ENCODE data around the gene SPINK2.

The SPINK2 gene, protein sequence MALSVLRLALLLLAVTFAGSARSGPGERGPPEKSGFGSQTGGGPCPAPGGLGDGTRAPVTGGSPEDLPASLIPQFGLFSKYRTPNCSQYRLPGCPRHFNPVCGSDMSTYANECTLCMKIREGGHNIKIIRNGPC

DNA sequence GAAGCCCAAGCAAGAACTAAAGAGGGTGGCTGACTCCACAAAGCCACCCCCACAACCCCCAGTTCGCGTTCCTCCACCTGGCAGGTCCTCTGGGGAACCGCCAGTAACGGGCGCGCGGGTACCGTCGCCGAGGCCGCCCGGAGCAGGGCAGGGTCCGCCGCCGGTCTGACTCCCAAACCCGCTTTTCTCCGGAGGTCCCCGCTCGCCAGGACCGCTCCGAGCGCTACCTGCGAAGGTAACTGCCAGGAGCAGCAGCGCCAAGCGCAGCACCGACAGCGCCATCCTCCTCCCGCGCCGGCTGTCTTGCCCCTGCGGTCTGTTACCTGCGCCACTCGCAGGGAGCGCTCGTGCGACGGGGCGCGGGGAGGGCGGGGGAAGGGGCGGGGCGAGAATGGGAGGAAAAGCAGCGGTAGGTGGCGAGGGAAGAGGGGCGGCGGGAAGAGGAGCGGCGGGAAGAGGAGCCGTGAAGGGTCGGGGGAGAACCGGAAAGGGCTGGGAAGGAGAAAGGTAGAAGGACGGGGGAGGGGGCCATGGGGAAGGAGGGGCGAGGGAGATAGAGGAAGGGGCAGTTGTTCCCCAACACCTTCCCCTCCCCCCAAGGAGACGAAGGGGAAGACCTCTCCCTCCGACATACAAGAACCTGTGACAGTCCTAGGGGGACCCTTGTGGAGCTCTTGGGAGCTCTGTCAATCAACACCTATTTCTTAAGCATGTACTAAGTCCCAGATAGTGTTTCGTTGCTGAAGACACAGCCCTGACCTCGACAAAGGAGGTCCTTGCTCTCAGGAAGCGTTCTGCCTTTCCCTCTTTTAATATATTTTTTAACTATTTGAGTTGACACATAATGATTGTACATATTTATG lies at the start of gene SPINK2:
Gene SPINK2 (minus strand): TSS at position 321 of the 863 bp plus-strand sequence. CDS start 39 bp downstream, at position 282.
- no peak for DNase-seq

- peak; percentile 85 for DNase-seq
Measured at GRCh38 chr4:56870946-56871345, 49.4 kb upstream of the SPINK2 start.

- no peak for DNase-seq
Measured at GRCh38 chr4:56863441-56864139, 42.1 kb upstream of the SPINK2 start.

GRCh38 chr4:56861360-56861759 lies 39.9 kb upstream of the SPINK2 start:
- no peak for DNase-seq

GRCh38 chr4:56860781-56861180 lies 39.3 kb upstream of the SPINK2 start:
- DNase-seq = no peak

DNA sequence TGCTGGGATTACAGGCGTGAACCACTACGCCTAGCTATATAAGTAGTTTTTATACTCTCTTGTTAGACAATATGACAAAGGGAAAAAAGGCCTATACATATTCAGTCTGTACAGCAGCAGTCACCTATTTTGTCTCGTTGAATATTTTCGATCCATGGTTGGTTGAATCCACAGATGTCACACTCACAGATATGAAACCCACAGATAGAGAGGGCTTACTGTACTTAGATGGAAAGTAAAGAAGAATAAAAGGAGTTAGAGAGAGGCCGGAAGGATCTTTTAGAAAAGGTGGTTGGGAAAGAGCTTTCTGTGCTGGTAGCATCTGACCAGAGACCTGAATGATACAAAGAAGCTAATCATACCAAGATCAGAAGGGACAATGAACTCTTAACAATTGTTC lies 38.3 kb upstream of the SPINK2 start:
- DNase-seq = no peak

DNA sequence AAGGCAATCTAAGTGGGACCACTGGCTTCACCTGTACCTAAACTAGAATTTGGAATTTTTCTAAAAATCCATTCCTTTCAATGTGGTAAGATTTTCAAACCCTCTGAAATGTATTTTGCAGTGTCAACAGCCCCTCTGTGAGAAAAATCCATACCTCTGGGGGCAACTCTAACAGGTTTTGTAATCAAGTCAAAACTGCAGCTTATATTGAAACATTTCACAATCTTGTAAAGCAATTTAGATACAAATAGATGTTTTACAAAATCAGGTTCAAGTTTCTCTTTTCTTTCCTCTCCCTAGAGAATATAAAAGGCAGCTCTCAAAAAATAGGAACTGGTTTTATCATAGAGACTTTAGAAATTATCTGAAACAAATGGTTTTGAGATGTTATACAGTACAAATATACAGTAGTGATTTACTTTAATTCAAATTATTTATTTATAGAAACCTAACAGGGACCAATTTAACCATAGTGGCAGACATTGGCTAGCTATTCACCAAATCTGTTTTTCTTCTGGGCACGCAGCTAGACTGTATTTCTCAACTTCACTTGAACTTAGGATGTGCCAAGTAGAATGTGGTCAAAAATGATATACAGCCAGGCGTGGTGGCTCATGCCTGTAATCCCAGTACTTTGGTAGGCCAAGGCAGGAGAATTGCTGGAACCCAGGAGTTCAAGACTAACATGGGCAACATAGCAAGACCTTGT lies 36.3 kb upstream of the SPINK2 start:
- no peak for DNase-seq

DNA sequence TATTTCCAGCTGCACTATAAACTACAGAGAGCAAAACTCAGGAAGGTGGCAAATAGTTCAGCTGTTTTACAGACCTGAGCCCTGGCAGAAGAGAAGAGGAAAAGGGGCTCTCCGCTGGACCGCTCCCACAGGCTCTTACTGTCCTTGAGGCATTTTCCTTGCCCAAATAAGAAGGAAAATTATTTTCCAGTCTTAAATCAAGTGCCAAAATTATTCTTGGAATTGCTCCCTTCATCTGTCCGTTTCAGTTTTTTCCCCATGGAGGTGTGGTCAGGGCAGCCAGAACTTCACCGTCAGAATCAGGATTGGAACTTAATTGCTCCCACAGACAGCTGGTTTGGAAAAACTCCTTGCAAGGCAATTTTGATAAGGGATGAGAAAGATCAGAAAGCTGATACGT lies 35.2 kb upstream of the SPINK2 start:
- DNase-seq = no peak

DNA sequence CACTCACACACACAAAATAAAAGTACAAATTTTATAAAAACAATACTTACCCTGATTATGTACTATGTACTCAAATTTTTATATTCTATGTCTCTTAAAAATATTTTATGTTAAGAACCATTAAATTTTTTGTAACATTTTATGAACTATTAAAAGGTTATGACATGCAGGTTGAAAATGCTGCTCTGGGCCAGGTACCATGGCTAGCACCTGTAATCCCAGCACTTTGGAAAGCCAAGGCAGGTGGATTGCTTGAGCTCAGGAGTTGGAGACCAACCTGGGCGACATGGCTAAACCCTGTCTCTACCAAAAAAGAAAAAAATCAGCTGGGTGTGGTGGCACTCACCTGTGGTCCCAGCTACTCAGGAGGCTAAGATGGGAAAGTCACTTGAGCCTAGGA lies 29.4 kb upstream of the SPINK2 start:
- DNase-seq = no peak

GRCh38 chr4:56844802-56845580 lies 23.5 kb upstream of the SPINK2 start:
- DNase-seq = no peak

DNA sequence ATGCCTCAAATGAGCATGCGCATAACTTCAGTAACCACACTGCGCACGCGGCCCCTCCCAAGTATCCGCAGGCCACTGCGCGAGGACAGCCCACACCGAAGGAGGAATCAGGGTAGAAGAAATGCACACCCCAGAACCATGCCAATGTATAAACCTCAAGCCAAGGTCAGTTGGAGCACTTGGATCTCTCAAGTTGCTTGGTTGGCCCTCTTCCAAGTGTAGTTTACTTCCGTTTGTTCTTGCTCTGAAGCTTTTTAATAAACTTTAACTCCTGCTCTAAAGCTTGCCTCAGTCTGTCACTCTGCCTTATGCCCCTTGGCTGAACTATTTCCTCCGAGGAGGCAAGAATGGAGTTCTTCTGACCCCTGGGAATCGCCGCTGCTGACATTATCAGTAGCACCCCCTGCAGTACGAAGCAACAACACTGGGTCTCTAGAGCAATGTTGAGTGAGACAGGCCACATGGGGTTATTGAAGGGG lies 22.0 kb upstream of the SPINK2 start:
- DNase-seq = no peak

GRCh38 chr4:56840559-56840958 lies 19.1 kb upstream of the SPINK2 start:
- DNase-seq = no peak

DNA sequence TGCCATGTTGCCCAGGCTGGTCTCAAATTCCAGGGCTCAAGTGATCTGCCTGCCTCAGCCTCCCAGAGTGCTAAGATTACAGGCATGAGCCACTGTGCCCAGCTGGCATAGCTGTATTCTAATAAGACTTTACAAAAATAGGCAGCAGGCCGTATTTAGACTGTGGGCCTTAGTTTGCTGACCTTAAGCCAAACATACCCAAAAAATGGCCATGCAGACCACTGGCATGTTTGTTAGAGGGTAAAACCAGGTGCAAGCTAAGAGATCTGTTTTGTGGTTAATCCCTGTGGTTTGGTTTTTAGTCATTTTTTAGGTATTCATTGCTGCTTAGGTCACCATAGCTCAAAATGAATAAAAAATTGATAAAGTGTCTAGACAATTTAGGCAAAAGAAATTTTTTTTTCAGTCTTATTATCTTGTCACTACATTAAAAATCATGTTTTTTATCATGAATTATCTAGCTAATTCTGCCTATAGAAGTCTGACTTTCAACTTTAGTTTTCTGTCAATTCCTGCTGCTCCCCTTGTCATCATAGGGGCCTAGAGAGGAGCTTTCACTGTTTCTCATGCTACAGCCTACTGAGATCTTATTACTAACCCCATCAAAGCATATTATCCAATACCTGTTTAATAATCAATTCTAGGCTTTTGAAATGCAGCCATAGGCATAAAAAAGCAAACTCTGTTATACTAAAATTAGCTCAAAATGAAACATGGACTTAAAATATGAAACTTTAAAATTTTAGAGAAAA lies 7.5 kb upstream of the SPINK2 start:
- DNase-seq = no peak

DNA sequence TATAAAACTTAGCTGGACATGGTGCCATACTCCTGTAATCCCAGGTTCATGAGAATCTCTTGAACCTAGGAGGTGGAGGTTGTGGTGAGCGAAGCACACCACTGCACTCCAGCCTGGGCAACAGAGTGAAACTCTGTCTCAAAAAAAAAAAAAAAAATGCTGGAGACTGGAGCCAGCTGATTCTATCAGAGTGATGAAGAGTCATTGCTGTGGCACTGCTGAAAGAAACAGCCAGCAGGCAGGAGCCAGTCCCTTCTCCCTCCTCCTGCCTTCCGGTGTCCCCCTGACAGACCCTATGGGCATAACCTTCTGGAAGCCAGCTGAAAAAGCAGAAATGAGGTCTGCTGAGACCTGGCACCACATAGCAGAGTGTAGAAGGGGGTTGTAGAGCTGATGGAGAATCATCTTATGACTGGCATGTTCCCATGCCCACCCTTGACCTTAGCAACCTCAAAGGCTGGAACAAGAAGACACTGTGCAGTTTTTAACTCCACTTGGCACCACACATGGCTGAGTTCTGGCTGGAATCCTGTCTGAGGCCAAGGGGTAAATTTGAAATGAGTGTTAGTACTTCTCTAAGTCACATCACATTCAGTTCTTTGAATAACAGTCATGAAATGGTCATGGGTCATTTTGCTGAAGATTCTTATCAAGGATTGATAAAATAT lies 2.6 kb upstream of the SPINK2 start:
- DNase-seq = no peak

GRCh38 chr4:56818797-56819196 lies 2.7 kb downstream of the SPINK2 start:
- no peak for DNase-seq

GRCh38 chr4:56817840-56818491 lies 3.5 kb downstream of the SPINK2 start:
- DNase-seq = no peak

GRCh38 chr4:56806666-56807065 lies 14.8 kb downstream of the SPINK2 start:
- no peak for DNase-seq

DNA sequence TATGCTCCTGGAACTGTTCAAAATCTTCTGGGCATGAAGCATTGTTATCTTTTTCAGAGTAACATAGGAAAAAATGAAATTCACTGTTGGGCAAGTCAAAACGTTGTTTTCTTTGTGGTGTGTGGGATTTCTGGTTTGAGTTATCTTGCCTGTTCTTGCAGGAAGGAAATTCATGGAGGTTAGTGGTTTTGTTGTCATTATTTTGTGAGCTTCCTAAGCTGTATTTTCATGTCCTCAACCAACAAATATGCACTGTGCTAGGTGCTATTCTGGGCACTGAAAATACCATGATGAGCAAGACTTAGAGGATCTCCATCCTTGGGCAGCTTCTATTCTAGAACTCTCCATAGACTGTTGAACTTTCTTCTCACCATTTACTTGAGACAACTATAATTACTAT lies 16.9 kb downstream of the SPINK2 start:
- no peak for DNase-seq

DNA sequence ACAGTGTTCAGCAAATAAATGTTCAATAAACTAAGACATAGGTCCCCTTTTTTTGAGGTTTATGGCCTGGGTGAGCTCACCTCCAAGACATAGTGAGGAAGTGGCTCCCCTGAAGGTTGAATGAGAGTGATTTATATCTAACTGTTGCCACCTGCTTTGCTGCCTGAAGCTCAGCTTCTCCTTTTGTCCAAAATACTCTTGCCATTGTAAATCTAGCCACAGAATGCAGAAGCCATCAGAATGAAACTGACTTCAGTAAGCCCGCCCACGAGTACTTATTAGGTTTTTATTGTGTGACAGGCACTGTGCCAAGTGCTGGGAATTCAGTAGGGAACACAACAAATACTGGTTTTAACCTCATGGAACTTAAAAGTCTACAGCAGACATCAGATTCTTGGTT lies 18.0 kb downstream of the SPINK2 start:
- no peak for DNase-seq

All from NCI-H1694 treated with DMSO at 0.1 percent for 48 hours (cell line).